Adrenal gland (tissue), 12 donors: ENCODE measurements around the gene PERM1. TPM values are rescaled to one million over a fixed set of nuclear protein-coding genes. Genes with fewer than 3 reads are reported as not detected.

ENCODE experiments used
- DNase-seq, 7 donors: peaks; one replicate each; pipeline ENCODE4 v3.0.0-alpha.2; 2019 to 2020
- H3K27ac ChIP-seq, 5 donors: fragments of 200-600 bp; sonication (generic) in 4 of 5; 1 replicate in 3 of 5; 2 replicates in 2 of 5; pipeline versions ENCODE4 v1.5.1 to v1.8.0; 2016 to 2020; ENCODE audit warnings: mild to moderate bottlenecking in 1 of 5
- H3K27me3 ChIP-seq: fragments of 200-600 bp; 2 replicates; pipeline ENCODE4 v1.8.0; 2021
- H3K36me3 ChIP-seq, 2 donors: fragments of 200-600 bp; replicated peaks in 1 of 2; 1 replicate in 1 of 2; 2 replicates in 1 of 2; pipeline versions ENCODE4 v1.5.1 to v1.8.0; 2018 to 2022
- H3K4me1 ChIP-seq, 2 donors: fragments of 200-600 bp; replicated peaks in 1 of 2; 1 replicate in 1 of 2; 2 replicates in 1 of 2; pipeline versions ENCODE4 v1.5.1 to v1.8.0; 2018 to 2021
- H3K4me3 ChIP-seq, 4 donors: fragments of 200-600 bp; sonication (generic) in 3 of 4; one replicate each; pipeline ENCODE4 v1.5.1; 2016 to 2018
- H3K9me3 ChIP-seq, 3 donors: fragments of 200-600 bp; sonication (generic) in 1 of 3; replicated peaks in 1 of 3; 1 replicate in 2 of 3; 2 replicates in 1 of 3; pipeline versions ENCODE4 v1.5.1 to v1.8.0; 2016 to 2021
- POLR2A ChIP-seq, 2 donors: fragments of 450-650 bp; IDR thresholded peaks; one replicate each; pipeline ENCODE4 v1.6.1; 2017; ENCODE audit warnings: antibody characterized with exemption in 2 of 2, mild to moderate bottlenecking in 2 of 2, moderate library complexity in 1 of 2
- WGBS, 4 donors: extraction: QIAGEN DNeasy Blood & Tissue Kit in 2 of 4; methylation state at CpG; one replicate each; pipeline versions ENCODE4 v1.1.5 to v1.1.7; 2013 to 2017; 5-methylcytosine and 5-hydroxymethylcytosine counted together
- intact Hi-C, 2 donors: fragments of 100-400 bp; cut with DNase I; formaldehyde crosslinking; loops; one replicate each; pipeline versions ENCODE4 v1.14.1 to v1.15.0; 2022 to 2023
- polyA plus RNA-seq, 3 donors: library from polyadenylated mRNA; stranded (reverse); fragments of 200-250 nt in 2 of 3; fragments of 350-450 nt in 1 of 3; fragmentation: Illumina TruSeq in 1 of 3; extraction: RNeasy Lipid Tissue Mini Kit (QIAGEN cat#74804) in 1 of 3; gene quantifications; one replicate each; pipeline ENCODE4 v1.2.3, GENCODE V29; 2013 to 2014
- total RNA-seq, 9 donors: library from RNA; depleted of rRNA in 4 of 9; stranded (reverse); fragments of >200 nt in 4 of 9; fragments of 120-200 nt in 1 of 9; fragmentation: NEBNext Ultra II Directional in 1 of 9; extraction: Animal tissue kit (Norgen Biotek cat#: 25700) in 1 of 9; gene quantifications; one replicate each; pipeline versions ENCODE4 v1.1.0 to v1.2.4, GENCODE V29; 2013 to 2023
- TF ChIP-seq, protein P1 (sequence below), 6 experiments: fragments of 450-650 bp in 4 of 6; fragments of 200-600 bp in 2 of 6; sonication (generic) in 1 of 6; IDR thresholded peaks; 1 replicate in 5 of 6; 2 replicates in 1 of 6; pipeline versions ENCODE4 v1.5.1 to v1.8.0; 2016 to 2021; ENCODE audit warnings: antibody characterized with exemption in 6 of 6, mild to moderate bottlenecking in 2 of 6, moderate library complexity in 1 of 6
- donor health status: healthy with polysubstance abuse.
- donor health status: Bipolar disorder and iron deficiency.
- donor health status: DM: yes; HTN: yes; CAD: no.
- donor health status: DM: no; HTN: no; CAD: no.
- donor health status: DM: no; HTN: no; CAD: no.
- donor health status: DM: yes; HTN: yes; CAD: no.

PERM1 gene
- total and polyA plus RNA-seq, 12 donors, result 0.13 to 0.88 (median 0.25) TPM; not detected in 5

DNA sequence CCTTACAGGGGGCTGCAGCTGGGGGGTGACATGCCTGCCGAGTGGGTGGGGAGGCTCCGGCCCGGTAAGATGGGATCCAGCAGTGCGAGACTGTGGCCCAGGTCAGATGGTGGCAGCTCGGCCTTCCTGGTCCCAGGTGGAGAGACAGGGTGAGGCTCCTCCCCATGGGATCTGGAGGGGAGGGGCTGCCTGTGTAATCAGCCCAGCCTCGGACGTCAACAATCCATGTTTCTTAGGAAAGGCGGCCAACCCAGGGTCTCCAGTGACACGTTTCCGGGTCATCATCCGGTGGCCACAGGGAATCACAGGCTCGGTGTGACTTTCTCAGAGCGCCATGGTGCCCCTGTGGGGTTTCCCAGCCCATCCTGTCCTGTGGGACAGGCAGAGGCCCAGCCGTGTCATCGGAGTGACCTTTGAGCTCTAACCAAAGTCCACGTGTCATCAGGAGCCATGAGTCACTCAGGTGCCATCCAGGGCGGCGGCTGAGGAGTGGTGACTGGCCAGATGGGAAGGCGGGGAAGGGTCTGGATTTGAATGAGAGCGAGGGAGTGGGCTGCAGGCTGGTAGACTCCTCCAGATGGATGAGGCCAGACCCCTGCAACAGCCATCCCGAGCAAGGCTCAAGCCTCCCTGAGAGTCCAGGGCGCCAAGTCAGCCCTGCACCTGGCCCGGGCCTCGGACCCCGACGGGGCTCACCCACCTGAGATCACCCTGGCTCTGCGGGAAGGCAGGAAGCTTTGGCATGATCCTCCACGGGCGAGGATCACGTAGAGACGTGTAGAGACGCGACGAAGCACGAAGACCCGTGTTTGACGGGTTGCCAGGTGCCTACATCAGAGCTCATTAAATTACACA is 24.6 kb upstream of the PERM1 start:
- Histone ChIP-seq H3K27ac (no peak overlapping the region), H3K27me3 (peaks cover 21% of the 10 kb centered on the region), H3K4me1 (peaks cover 9 to 17% of the 10 kb centered on the region in 2 donors), H3K4me3 (no peak overlapping the region), H3K36me3 (no peaks in the 10 kb centered on the region), H3K9me3 (no peaks in the 10 kb centered on the region)
- DNase-seq, result peak in 1 of 7 donors; percentile 7
- TF ChIP-seq, protein P1, sequence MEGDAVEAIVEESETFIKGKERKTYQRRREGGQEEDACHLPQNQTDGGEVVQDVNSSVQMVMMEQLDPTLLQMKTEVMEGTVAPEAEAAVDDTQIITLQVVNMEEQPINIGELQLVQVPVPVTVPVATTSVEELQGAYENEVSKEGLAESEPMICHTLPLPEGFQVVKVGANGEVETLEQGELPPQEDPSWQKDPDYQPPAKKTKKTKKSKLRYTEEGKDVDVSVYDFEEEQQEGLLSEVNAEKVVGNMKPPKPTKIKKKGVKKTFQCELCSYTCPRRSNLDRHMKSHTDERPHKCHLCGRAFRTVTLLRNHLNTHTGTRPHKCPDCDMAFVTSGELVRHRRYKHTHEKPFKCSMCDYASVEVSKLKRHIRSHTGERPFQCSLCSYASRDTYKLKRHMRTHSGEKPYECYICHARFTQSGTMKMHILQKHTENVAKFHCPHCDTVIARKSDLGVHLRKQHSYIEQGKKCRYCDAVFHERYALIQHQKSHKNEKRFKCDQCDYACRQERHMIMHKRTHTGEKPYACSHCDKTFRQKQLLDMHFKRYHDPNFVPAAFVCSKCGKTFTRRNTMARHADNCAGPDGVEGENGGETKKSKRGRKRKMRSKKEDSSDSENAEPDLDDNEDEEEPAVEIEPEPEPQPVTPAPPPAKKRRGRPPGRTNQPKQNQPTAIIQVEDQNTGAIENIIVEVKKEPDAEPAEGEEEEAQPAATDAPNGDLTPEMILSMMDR (IDR thresholded peaks at IDR 0.05), result no peak
- intact Hi-C loops, result no loop called here
- 83 to 93% (median 85%) methylated on average over 15 to 37 of the region's 37 CpGs for WGBS, 4 donors

DNA sequence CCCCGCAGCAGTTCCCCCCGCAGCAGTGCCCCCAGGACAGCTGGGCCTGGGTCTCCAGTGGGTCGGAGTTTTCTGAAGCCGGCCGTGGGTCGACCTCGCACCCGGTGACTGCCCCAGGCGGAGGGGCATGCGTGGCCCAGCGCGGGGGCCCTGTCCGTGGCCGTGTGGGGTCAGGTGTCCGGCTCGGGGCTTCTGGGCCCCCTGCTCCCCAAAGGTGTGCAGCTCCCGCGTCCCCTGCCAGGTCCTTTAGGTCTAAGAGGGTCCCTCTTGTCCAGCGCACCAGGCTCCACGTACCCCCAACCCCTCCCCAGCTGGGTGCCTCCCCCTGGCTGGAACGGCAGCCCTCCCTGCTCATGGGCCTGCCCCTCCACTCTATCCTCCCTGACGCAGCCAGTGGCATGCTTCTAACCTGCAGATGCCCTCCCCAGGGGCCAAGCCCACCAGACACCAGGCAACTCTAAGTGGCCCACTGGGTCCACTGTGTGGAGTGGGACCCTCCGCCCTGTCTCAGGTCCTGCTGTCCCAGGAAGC is 23.9 kb upstream of the PERM1 start:
- intact Hi-C loops, result no loop called here
- 50 to 61% (median 53%) methylated on average over 3 to 23 of the region's 23 CpGs; no CpG with 5 or more reads in 1 of the 4 donors for WGBS, 4 donors
- H3K27me3 ChIP-seq, result peaks cover 28% of the 10 kb centered on the region
- no peaks in the 10 kb centered on the region for H3K36me3 ChIP-seq
- H3K27ac ChIP-seq, result no peak overlapping the region
- no peaks in the 10 kb centered on the region for H3K9me3 ChIP-seq
- TF ChIP-seq POLR2A (IDR thresholded peaks at IDR 0.05), result no peak
- TF ChIP-seq, protein P1 (IDR thresholded peaks at IDR 0.05), result no peak
- peaks cover 9 to 22% of the 10 kb centered on the region in 2 donors for H3K4me1 ChIP-seq
- H3K4me3 ChIP-seq, result no peak overlapping the region
- no peak for DNase-seq

DNA sequence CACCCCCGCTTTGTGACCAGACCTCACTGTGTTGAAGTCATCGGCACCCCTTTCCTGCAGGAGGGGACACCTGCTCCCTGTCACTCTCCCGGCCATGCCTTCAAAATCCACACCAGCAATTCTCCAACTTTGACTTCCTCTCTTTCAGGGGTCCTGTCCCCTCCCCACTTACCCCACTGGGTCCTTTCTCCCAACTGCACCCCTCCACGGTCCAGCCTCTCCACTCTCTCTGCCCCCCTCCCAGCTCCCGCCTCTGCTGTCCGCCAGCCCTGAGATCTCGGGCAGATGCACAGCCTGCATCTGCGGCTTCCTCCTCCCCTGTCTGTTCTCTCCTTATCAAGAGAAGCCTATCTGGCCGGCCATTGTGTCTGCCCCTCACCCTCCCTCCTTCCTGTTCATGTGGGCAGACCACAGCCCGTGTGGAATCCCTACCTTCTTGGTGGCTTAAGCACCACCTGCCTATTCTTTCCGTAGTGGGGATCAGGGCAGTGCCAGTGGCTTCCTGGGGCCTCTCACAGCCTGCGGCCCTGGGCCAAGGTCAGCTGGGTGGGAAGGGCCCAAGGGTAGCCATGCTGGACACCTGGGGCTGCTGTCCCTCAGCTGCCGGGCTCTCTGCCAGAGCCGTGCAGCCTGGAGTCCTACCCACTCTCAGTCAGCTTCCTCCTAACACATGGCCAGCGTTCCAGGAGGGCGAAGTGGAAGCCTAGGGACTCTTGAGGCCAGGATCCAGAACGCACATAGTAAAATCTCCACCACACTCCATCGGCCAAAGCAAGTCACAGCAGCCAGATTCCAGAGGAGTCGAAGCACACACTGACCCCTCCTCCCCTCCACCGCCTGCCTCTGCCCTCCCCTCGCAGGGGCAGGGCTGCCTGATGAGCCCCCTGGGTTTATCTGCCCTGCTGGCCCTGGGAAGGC is 23.1 kb upstream of the PERM1 start:
- 16 to 27% (median 19%) methylated on average over 13 to 21 of the region's 21 CpGs for WGBS, 4 donors
- TF ChIP-seq, protein P1 (IDR thresholded peaks at IDR 0.05), result no peak
- TF ChIP-seq POLR2A (IDR thresholded peaks at IDR 0.05), result no peak
- no peak overlapping the region for H3K27ac ChIP-seq
- H3K27me3 ChIP-seq, result peaks cover 36% of the 10 kb centered on the region
- no peak overlapping the region for H3K4me3 ChIP-seq
- intact Hi-C loops, result no loop called here
- H3K4me1 ChIP-seq, result peaks cover 13 to 30% of the 10 kb centered on the region in 2 donors
- no peaks in the 10 kb centered on the region for H3K36me3 ChIP-seq
- H3K9me3 ChIP-seq, result no peaks in the 10 kb centered on the region
- peak in 6 of 7 donors; percentile 38 to 69 (median 61) for DNase-seq

DNA sequence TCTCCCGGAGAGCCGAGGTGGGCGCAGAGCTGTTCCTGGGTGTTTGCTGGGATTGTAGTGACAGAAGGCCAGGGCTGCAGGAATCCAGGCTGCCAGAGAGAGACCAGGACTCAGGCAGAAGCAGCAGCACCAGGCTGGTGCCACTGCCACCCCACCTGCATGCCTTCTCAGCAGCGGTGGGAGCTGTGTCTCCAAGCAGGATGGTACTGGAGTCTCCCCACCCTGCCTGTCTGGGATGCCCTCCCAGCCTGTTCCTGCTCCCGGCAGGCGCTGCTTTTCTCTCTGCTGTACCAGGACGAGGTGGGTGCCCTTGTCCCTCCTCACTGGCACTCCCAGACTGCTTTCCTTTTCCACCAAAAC is 22.5 kb upstream of the PERM1 start:
- no peak overlapping the region for H3K4me3 ChIP-seq
- H3K27me3 ChIP-seq, result peaks cover 43% of the 10 kb centered on the region
- DNase-seq, result no peak
- WGBS, 4 donors, result 43 to 70% (median 50%) methylated on average over 4 to 7 of the region's 7 CpGs
- no peak overlapping the region for H3K27ac ChIP-seq
- H3K9me3 ChIP-seq, result no peaks in the 10 kb centered on the region
- no peaks in the 10 kb centered on the region for H3K36me3 ChIP-seq
- intact Hi-C loops, result no loop called here
- H3K4me1 ChIP-seq, result peaks cover 13 to 33% of the 10 kb centered on the region in 2 donors
- TF ChIP-seq POLR2A (IDR thresholded peaks at IDR 0.05), result no peak
- TF ChIP-seq, protein P1 (IDR thresholded peaks at IDR 0.05), result no peak
